ENCODE measurements around the gene NR4A1.

The NR4A1 gene

DNA sequence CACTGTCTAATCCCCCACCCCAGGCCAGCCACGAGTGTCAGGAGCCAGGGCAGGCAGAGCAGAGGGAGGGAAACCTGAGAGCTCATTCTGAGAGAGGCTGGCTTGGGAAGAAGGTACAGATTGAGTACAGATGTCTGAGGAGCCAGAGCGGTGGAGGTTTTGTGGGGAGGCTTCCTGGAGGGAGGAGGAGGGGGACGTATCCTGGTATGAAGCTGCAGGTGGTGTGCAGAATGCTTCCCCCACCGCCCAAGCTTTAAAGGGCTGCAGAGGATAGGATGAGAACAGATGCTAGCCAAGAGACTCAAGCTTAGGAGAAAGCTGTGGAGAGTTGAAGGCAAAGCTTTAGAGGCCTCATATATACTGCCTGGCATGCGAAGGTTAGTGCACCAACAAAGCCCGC is 47.7 kb upstream of the NR4A1 start:
- TF ChIP-seq ZNF70 (CRISPR knock-in tag; IDR thresholded peaks at IDR 0.05): no peak
- no peak for TF ChIP-seq TCF4 (CRISPR knock-in tag; IDR thresholded peaks at IDR 0.05; ENCODE audit: borderline replicate concordance)
- no peak for TF ChIP-seq BACH2 (CRISPR knock-in tag; IDR thresholded peaks at IDR 0.05; ENCODE audit: borderline replicate concordance)
- TF ChIP-seq, protein P1, sequence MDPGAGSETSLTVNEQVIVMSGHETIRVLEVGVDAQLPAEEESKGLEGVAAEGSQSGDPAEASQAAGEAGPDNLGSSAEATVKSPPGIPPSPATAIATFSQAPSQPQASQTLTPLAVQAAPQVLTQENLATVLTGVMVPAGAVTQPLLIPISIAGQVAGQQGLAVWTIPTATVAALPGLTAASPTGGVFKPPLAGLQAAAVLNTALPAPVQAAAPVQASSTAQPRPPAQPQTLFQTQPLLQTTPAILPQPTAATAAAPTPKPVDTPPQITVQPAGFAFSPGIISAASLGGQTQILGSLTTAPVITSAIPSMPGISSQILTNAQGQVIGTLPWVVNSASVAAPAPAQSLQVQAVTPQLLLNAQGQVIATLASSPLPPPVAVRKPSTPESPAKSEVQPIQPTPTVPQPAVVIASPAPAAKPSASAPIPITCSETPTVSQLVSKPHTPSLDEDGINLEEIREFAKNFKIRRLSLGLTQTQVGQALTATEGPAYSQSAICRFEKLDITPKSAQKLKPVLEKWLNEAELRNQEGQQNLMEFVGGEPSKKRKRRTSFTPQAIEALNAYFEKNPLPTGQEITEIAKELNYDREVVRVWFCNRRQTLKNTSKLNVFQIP (CRISPR knock-in tag; IDR thresholded peaks at IDR 0.05; ENCODE audit: borderline replicate concordance, low read depth): no peak
- no peak for TF ChIP-seq ZC3H10 (CRISPR knock-in tag; IDR thresholded peaks at IDR 0.05)
- TF ChIP-seq, protein P2, sequence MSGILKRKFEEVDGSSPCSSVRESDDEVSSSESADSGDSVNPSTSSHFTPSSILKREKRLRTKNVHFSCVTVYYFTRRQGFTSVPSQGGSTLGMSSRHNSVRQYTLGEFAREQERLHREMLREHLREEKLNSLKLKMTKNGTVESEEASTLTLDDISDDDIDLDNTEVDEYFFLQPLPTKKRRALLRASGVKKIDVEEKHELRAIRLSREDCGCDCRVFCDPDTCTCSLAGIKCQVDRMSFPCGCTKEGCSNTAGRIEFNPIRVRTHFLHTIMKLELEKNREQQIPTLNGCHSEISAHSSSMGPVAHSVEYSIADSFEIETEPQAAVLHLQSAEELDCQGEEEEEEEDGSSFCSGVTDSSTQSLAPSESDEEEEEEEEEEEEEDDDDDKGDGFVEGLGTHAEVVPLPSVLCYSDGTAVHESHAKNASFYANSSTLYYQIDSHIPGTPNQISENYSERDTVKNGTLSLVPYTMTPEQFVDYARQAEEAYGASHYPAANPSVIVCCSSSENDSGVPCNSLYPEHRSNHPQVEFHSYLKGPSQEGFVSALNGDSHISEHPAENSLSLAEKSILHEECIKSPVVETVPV (CRISPR knock-in tag; IDR thresholded peaks at IDR 0.05): no peak
- TF ChIP-seq ZNF8 (CRISPR knock-in tag; IDR thresholded peaks at IDR 0.05): no peak
- no peak for TF ChIP-seq OSR1 (CRISPR knock-in tag; IDR thresholded peaks at IDR 0.05)
- no peak for TF ChIP-seq TOX (CRISPR knock-in tag; IDR thresholded peaks at IDR 0.05; ENCODE audit: borderline replicate concordance)
- TF ChIP-seq ARNTL (CRISPR knock-in tag; IDR thresholded peaks at IDR 0.05; ENCODE audit: borderline replicate concordance, low read depth): no peak
- TF ChIP-seq ZFP3 (CRISPR knock-in tag; IDR thresholded peaks at IDR 0.05): no peak
- TF ChIP-seq ISL1 (CRISPR knock-in tag; IDR thresholded peaks at IDR 0.05): no peak
- TF ChIP-seq PPARA (CRISPR knock-in tag; IDR thresholded peaks at IDR 0.05; ENCODE audit: borderline replicate concordance): no peak
- TF ChIP-seq RARB (CRISPR knock-in tag; IDR thresholded peaks at IDR 0.05): no peak
- TF ChIP-seq, protein P3, sequence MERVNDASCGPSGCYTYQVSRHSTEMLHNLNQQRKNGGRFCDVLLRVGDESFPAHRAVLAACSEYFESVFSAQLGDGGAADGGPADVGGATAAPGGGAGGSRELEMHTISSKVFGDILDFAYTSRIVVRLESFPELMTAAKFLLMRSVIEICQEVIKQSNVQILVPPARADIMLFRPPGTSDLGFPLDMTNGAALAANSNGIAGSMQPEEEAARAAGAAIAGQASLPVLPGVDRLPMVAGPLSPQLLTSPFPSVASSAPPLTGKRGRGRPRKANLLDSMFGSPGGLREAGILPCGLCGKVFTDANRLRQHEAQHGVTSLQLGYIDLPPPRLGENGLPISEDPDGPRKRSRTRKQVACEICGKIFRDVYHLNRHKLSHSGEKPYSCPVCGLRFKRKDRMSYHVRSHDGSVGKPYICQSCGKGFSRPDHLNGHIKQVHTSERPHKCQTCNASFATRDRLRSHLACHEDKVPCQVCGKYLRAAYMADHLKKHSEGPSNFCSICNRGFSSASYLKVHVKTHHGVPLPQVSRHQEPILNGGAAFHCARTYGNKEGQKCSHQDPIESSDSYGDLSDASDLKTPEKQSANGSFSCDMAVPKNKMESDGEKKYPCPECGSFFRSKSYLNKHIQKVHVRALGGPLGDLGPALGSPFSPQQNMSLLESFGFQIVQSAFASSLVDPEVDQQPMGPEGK (CRISPR knock-in tag; IDR thresholded peaks at IDR 0.05; ENCODE audit: borderline replicate concordance): no peak
- TF ChIP-seq SNAI2 (CRISPR knock-in tag; IDR thresholded peaks at IDR 0.05): no peak
- TF ChIP-seq ZFP30 (CRISPR knock-in tag; IDR thresholded peaks at IDR 0.05): no peak
- no peak for TF ChIP-seq GLIS3 (CRISPR knock-in tag; IDR thresholded peaks at IDR 0.05)
- TF ChIP-seq ZNF565 (CRISPR knock-in tag; conservative IDR thresholded peaks at IDR 0.05; ENCODE audit: low read depth): no peak
- no peak; the same call in 2 of the 3 replicates for ATAC-seq

DNA sequence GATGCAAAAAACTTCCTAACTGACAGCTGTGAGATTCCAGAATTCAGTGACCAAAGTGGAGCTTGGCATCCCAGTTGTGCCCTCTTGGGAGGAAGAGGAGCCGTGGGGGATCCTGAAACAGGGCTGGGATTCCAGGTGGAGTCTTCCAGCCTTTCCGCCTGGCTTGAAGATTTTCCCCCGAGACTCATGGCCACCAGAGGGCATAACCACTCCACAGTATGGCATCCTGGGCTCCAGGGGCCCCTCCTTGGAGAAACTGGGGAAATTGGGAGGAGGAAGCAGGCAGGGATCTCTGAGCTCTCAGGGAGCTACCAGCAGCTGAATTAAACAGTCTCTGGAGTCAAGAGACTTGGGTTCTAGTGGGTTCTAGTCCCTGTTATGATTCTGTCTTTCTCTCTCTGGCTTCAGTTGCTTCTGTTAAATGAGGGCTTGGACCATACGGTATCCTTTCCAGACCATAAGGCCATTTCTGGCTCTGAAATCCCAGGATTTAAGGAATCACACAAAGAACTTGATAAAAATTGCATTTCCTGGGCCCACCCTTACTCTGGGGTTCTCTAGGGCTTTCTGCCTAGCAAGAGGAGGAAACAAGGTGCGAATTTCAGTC is 47.1 kb upstream of the NR4A1 start:
- no peak for TF ChIP-seq SNAI2 (CRISPR knock-in tag; IDR thresholded peaks at IDR 0.05)
- TF ChIP-seq ESRRG (CRISPR knock-in tag; IDR thresholded peaks at IDR 0.05): no peak
- no peak for TF ChIP-seq CSDC2 (CRISPR knock-in tag; IDR thresholded peaks at IDR 0.05)
- TF ChIP-seq ZNF8 (CRISPR knock-in tag; IDR thresholded peaks at IDR 0.05): no peak
- peak; percentile 73 for ATAC-seq

DNA sequence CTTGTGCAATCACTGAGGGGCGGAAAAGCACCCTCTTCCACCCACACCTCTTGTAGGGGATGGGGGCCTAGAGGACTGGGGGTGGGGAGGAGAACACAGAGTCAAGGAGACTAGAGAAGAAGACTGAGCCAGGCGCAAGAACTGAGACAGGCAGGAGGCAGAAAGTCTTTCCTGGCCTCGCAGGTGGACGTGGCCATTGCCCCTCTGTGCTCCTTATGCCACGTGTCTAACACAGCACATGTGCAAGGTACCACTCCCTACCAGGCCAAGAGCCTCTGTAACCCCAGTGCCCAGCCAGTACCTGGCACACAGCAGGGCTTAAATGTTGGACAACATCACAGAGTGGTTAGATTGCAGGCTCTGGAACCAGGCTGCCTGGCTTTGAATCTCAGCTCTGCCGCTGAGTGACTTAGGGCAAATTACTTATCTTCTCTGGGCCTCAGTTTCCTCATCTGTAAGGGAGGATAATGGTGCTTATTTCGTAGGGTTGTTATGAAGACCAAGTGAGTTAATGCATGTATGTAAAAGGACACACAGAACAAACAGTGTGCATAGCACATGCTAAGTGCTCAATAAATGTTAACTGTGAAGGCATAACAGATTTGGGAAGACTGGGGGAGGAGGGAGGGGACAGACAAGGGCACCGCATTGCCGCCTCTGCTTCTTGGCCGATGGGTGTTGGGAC is 45.9 kb upstream of the NR4A1 start:
- ATAC-seq: no peak

More for the DNA sequence above, 45.9 kb upstream of the NR4A1 start:
- no peak for TF ChIP-seq CSDC2 (CRISPR knock-in tag; IDR thresholded peaks at IDR 0.05)
- TF ChIP-seq, protein P3 (CRISPR knock-in tag; IDR thresholded peaks at IDR 0.05; ENCODE audit: borderline replicate concordance): no peak
- no peak for TF ChIP-seq BACH2 (CRISPR knock-in tag; IDR thresholded peaks at IDR 0.05; ENCODE audit: borderline replicate concordance)
- TF ChIP-seq ZFP3 (CRISPR knock-in tag; IDR thresholded peaks at IDR 0.05): no peak
- no peak for TF ChIP-seq TCF4 (CRISPR knock-in tag; IDR thresholded peaks at IDR 0.05; ENCODE audit: borderline replicate concordance)
- TF ChIP-seq, protein P2 (CRISPR knock-in tag; IDR thresholded peaks at IDR 0.05): no peak
- no peak for TF ChIP-seq ISL1 (CRISPR knock-in tag; IDR thresholded peaks at IDR 0.05)
- TF ChIP-seq PPARA (CRISPR knock-in tag; IDR thresholded peaks at IDR 0.05; ENCODE audit: borderline replicate concordance): no peak
- no peak for TF ChIP-seq SNAI2 (CRISPR knock-in tag; IDR thresholded peaks at IDR 0.05)
- no peak for TF ChIP-seq RARB (CRISPR knock-in tag; IDR thresholded peaks at IDR 0.05)
- TF ChIP-seq ESRRG (CRISPR knock-in tag; IDR thresholded peaks at IDR 0.05): no peak
